ENCODE results near the gene ACR.

The ACR gene

DNA sequence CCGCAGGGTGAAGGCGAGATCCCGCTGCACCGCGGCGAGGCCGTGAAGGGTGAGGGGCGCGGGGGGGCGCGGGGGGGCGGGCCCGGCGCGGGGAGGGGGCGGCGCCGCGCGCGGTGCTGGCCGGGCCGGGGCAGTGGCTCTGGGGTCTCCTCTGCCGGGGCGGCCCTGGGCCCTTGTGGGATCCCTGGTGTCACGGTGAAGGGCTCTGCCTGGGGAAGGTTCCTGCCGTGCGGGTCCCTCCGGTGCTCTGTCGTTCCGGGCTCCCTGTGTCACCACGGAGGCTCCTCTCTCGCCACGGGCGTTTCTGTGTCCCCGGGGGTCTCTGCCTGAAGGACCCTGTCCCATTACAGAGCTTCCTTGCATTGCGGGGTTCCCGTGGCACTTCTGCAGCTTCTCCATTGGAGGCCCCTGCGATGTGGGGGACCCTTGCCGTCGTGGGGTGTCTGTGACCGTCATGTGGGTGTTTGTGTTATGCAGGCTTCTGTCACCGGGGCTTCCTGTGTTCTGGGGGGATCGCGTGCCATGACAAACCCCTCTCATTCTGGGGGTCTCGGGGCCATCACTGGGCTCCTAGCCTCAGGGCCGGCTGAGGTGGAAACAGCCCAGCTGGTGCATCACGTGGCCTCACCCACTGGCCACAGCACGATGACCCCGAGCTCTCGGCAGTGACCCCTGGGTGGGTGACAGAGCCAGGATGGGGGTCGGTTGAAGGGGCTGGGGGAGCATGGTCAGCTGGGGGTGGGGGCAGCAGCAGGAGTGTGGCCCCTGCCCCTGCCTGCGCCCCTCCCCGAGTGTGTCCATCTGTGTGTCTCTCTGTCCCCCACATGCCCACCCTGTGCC, 40.1 kb upstream of the ACR start:
- peak overlapping the region; percentile 27; the same call in 1 of the 2 replicates for H3K4me3 ChIP-seq (ENCODE audit: low read depth, low read length)
- H3K4me1 ChIP-seq (ENCODE audit: control insufficient read depth, insufficient read depth, low read length), result no peaks in the 10 kb centered on the region
- peaks cover 20% of the 10 kb centered on the region for H3K27me3 ChIP-seq (ENCODE audit: control insufficient read depth, insufficient read depth, low read length)
- no peak overlapping the region for H3K27ac ChIP-seq (ENCODE audit: low read depth, low read length)
- no peak overlapping the region for H3K9ac ChIP-seq (ENCODE audit: low read depth, low read length)
- no peaks in the 10 kb centered on the region for H3K36me3 ChIP-seq (ENCODE audit: control insufficient read depth, insufficient read depth, low read length)
- H3K9me3 ChIP-seq (ENCODE audit: control insufficient read depth, insufficient read depth, low read length), result no peaks in the 10 kb centered on the region

DNA sequence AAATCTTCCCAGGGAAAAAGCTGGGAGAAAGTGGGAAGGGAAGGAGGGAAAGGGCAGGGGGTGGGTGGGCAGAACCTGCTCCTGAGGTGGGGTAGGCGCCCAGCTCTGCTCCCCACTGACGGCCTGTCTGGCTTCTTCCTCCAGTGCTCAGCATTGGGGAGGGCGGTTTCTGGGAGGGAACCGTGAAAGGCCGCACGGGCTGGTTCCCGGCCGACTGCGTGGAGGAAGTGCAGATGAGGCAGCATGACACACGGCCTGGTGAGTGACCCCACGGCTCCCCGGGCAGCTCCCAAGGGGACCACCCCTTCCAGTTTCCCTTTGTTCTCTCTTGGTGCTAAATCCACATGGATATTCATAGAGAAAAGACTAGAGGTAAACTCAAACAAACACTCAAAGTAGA, 39.5 kb upstream of the ACR start:
- no peak overlapping the region for H3K9ac ChIP-seq (ENCODE audit: low read depth, low read length)
- H3K27ac ChIP-seq (ENCODE audit: low read depth, low read length), result no peak overlapping the region
- H3K4me1 ChIP-seq (ENCODE audit: control insufficient read depth, insufficient read depth, low read length), result no peaks in the 10 kb centered on the region
- H3K36me3 ChIP-seq (ENCODE audit: control insufficient read depth, insufficient read depth, low read length), result no peaks in the 10 kb centered on the region
- no peaks in the 10 kb centered on the region for H3K9me3 ChIP-seq (ENCODE audit: control insufficient read depth, insufficient read depth, low read length)
- H3K4me3 ChIP-seq (ENCODE audit: low read depth, low read length), result no peak overlapping the region
- peaks cover 20% of the 10 kb centered on the region for H3K27me3 ChIP-seq (ENCODE audit: control insufficient read depth, insufficient read depth, low read length)

GRCh38 chr22:50699001-50699755, 38.8 kb upstream of the ACR start:
- Histone ChIP-seq H3K4me3 (ENCODE audit: low read depth, low read length) (no peak overlapping the region), H3K9ac (ENCODE audit: low read depth, low read length) (no peak overlapping the region), H3K4me1 (ENCODE audit: control insufficient read depth, insufficient read depth, low read length) (no peaks in the 10 kb centered on the region), H3K9me3 (ENCODE audit: control insufficient read depth, insufficient read depth, low read length) (no peaks in the 10 kb centered on the region), H3K36me3 (ENCODE audit: control insufficient read depth, insufficient read depth, low read length) (no peaks in the 10 kb centered on the region), H3K27me3 (ENCODE audit: control insufficient read depth, insufficient read depth, low read length) (peaks cover 20% of the 10 kb centered on the region), H3K27ac (ENCODE audit: low read depth, low read length) (no peak overlapping the region)

GRCh38 chr22:50699756-50700386, 38.1 kb upstream of the ACR start:
- Histone ChIP-seq H3K4me3 (ENCODE audit: low read depth, low read length) (no peak overlapping the region), H3K36me3 (ENCODE audit: control insufficient read depth, insufficient read depth, low read length) (no peaks in the 10 kb centered on the region), H3K4me1 (ENCODE audit: control insufficient read depth, insufficient read depth, low read length) (peaks cover 2% of the 10 kb centered on the region; the same call in 1 of the 2 replicates), H3K9me3 (ENCODE audit: control insufficient read depth, insufficient read depth, low read length) (no peaks in the 10 kb centered on the region), H3K9ac (ENCODE audit: low read depth, low read length) (no peak overlapping the region), H3K27ac (ENCODE audit: low read depth, low read length) (no peak overlapping the region), H3K27me3 (ENCODE audit: control insufficient read depth, insufficient read depth, low read length) (peaks cover 20% of the 10 kb centered on the region)

DNA sequence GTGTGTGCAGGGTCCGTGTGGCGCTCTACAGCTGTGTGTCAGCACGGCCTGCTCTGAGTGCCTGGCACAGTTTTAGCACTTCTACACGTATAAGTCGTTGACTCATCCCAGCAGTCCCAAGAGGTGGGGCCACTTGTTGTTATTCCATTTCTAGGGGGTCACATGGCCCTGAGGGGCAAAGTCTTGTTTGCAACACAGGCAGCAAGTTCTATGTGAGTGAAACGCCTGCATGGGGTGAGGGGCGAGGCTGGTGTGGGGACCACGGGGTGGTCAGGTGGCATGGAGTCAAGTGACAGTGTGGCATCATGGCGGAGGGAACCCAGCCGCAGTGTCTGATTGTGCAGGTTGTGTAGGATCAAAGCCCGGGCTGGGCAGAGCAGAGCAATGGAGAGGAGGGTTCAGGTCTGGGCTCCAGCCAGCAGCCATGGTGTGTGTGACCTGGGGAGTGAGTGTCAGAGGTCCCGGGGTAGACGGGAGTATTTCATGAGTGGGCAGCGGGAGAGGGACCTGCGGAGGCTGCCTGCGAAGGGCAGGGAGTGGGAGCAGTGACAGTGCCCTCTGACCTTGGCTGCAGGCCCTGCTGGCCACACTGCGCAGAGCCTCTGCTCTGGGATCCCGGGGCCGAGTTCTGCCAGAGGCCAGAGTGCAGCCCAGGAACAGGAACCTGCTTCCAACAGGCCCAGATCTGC, 37.5 kb upstream of the ACR start:
- no peaks in the 10 kb centered on the region for H3K9me3 ChIP-seq (ENCODE audit: control insufficient read depth, insufficient read depth, low read length)
- H3K4me3 ChIP-seq (ENCODE audit: low read depth, low read length), result no peak overlapping the region
- peaks cover 4% of the 10 kb centered on the region; the same call in 1 of the 2 replicates for H3K4me1 ChIP-seq (ENCODE audit: control insufficient read depth, insufficient read depth, low read length)
- no peak overlapping the region for H3K27ac ChIP-seq (ENCODE audit: low read depth, low read length)
- H3K27me3 ChIP-seq (ENCODE audit: control insufficient read depth, insufficient read depth, low read length), result peaks cover 20% of the 10 kb centered on the region
- H3K9ac ChIP-seq (ENCODE audit: low read depth, low read length), result no peak overlapping the region
- H3K36me3 ChIP-seq (ENCODE audit: control insufficient read depth, insufficient read depth, low read length), result no peaks in the 10 kb centered on the region

GRCh38 chr22:50701076-50701419, 37.0 kb upstream of the ACR start:
- Histone ChIP-seq H3K4me1 (ENCODE audit: control insufficient read depth, insufficient read depth, low read length) (peaks cover 4% of the 10 kb centered on the region; the same call in 1 of the 2 replicates), H3K9ac (ENCODE audit: low read depth, low read length) (no peak overlapping the region), H3K36me3 (ENCODE audit: control insufficient read depth, insufficient read depth, low read length) (no peaks in the 10 kb centered on the region), H3K9me3 (ENCODE audit: control insufficient read depth, insufficient read depth, low read length) (no peaks in the 10 kb centered on the region), H3K27me3 (ENCODE audit: control insufficient read depth, insufficient read depth, low read length) (peaks cover 20% of the 10 kb centered on the region), H3K27ac (ENCODE audit: low read depth, low read length) (no peak overlapping the region), H3K4me3 (ENCODE audit: low read depth, low read length) (no peak overlapping the region)

DNA sequence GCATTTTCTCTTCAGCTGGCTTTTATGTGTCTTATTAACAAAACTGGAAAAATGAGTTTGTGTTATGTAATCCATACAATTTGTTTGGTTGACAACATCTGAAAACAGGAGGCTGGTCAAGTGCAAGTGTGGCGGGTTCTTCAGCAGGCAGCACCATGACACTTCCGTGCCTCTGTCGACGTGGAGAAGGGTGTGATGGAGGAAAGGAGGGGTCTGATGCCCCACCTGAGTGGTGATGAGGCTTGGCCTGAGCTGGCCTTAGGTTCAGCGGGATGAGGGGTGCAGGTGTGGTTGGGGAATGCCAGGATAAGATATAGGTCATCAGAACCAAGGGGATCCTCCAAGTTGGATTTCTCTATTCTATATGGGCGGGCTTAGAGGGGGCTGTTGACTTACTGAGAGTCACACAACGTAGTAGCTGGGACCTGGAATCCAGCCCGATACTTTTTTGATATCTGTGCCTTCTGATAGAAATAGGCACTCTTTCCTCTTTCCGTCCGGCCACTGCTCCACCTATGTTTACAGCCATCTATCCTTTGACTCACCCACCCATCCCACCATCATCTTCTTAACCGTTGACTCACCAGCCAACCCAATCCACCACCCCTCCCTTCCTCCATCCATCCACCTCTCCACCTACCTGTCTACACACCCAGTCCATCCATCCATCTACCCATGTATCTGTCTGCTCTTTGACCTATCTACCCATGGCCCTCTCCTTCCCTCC, 36.4 kb upstream of the ACR start:
- peaks cover 4% of the 10 kb centered on the region; the same call in 1 of the 2 replicates for H3K4me1 ChIP-seq (ENCODE audit: control insufficient read depth, insufficient read depth, low read length)
- H3K9me3 ChIP-seq (ENCODE audit: control insufficient read depth, insufficient read depth, low read length), result no peaks in the 10 kb centered on the region
- no peak overlapping the region for H3K27ac ChIP-seq (ENCODE audit: low read depth, low read length)
- peaks cover 20% of the 10 kb centered on the region for H3K27me3 ChIP-seq (ENCODE audit: control insufficient read depth, insufficient read depth, low read length)
- H3K36me3 ChIP-seq (ENCODE audit: control insufficient read depth, insufficient read depth, low read length), result no peaks in the 10 kb centered on the region
- no peak overlapping the region for H3K9ac ChIP-seq (ENCODE audit: low read depth, low read length)
- H3K4me3 ChIP-seq (ENCODE audit: low read depth, low read length), result no peak overlapping the region

GRCh38 chr22:50702261-50702671, 35.7 kb upstream of the ACR start:
- Histone ChIP-seq H3K9me3 (ENCODE audit: control insufficient read depth, insufficient read depth, low read length) (no peaks in the 10 kb centered on the region), H3K27ac (ENCODE audit: low read depth, low read length) (no peak overlapping the region), H3K9ac (ENCODE audit: low read depth, low read length) (no peak overlapping the region), H3K4me1 (ENCODE audit: control insufficient read depth, insufficient read depth, low read length) (peaks cover 4% of the 10 kb centered on the region; the same call in 1 of the 2 replicates), H3K36me3 (ENCODE audit: control insufficient read depth, insufficient read depth, low read length) (no peaks in the 10 kb centered on the region), H3K4me3 (ENCODE audit: low read depth, low read length) (no peak overlapping the region), H3K27me3 (ENCODE audit: control insufficient read depth, insufficient read depth, low read length) (peaks cover 17% of the 10 kb centered on the region)

GRCh38 chr22:50702821-50703725, 34.9 kb upstream of the ACR start:
- H3K9ac ChIP-seq (ENCODE audit: low read depth, low read length), result no peak overlapping the region
- H3K27ac ChIP-seq (ENCODE audit: low read depth, low read length), result no peak overlapping the region
- H3K36me3 ChIP-seq (ENCODE audit: control insufficient read depth, insufficient read depth, low read length), result no peaks in the 10 kb centered on the region
- H3K4me3 ChIP-seq (ENCODE audit: low read depth, low read length), result no peak overlapping the region
- H3K27me3 ChIP-seq (ENCODE audit: control insufficient read depth, insufficient read depth, low read length), result peaks cover 12% of the 10 kb centered on the region
- no peaks in the 10 kb centered on the region for H3K9me3 ChIP-seq (ENCODE audit: control insufficient read depth, insufficient read depth, low read length)
- H3K4me1 ChIP-seq (ENCODE audit: control insufficient read depth, insufficient read depth, low read length), result peaks cover 4% of the 10 kb centered on the region; the same call in 1 of the 2 replicates

Measured in HUES48 (cell line).